Astrocyte (in vitro differentiated cells and primary cell): Measurements from ENCODE around the gene A3GALT2.

ENCODE experiments used
- CTCF ChIP-seq: IDR thresholded peaks from 2 replicates; pipeline ENCODE4 v1.5.1; 2011; ENCODE audit warnings: low read depth, mild to moderate bottlenecking, inconsistent platforms, low read length, moderate library complexity; ENCODE audit not compliant: insufficient read depth
- EZH2 ChIP-seq: IDR thresholded peaks from 2 replicates; pipeline ENCODE4 v1.6.1; 2012; ENCODE audit warnings: mild to moderate bottlenecking, low read length, inconsistent platforms; ENCODE audit not compliant: insufficient read depth

DNA sequence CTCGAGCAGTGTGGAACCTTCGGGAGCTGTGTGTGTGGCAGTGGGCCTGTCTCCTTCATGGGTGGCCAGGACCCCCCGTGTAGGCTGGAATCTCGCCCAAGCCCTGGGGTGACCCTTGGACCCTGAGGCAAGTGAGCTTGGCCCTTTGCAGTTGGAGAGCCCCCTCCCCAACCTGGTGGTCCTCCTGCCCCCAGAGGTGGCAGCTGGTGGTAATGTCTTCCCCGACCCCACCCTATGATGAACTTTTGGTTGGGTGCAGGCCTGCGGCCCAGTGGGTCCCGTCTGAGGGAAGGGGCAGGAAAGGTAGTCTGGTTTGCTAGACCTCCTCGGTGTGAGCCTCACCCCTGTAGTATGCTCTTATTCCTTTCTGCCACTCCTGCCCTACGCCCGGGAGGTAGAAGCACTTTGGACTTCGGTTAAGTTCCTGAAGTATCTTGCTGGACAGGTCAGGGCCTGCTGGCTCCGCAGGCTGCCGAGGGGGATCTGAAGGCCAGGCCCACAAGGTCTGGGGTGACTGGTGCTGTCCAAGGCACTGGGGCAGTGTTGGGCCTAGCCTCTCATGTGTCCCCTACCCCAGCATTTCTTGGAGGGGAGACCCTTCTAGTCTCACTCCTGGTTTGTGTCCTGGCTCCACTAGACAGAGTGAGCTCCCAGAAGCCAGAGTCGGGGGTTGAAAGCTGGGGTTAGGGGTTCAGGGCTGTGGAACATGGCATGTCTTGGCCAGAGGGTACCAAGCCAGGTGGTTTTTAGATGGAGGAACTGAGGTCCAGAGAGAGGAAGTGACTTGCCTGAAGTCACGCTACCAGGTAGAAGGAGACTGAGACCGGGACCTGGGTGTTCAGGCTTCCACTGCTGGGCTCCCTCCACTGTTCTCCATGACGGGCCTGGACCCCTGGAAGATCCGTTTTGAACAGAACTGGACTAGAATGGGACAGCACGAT lies 62.9 kb downstream of the A3GALT2 start:
- no peak for TF ChIP-seq CTCF
- no peak for TF ChIP-seq EZH2
